Liver (tissue), 9 donors: ENCODE data around the gene TDRD5. TPM values are rescaled to one million over a fixed set of nuclear protein-coding genes. Genes with fewer than 3 reads are reported as not detected.
A peak's percentile ranks its signal among the peaks of the same experiment; 100 is the strongest.

Experiments
- DNase-seq: peaks from one replicate; pipeline ENCODE4 v3.0.0-alpha.2; 2017; ENCODE audit warnings: low spot score
- H3K27ac ChIP-seq, 2 donors: one replicate each; pipeline ENCODE4 v1.7.0; 2013; ENCODE audit warnings: inconsistent platforms in 2 of 2, low read length in 2 of 2, control low read depth in 1 of 2, low read depth in 1 of 2, mild to moderate bottlenecking in 1 of 2
- H3K27me3 ChIP-seq, 4 donors: one replicate each; pipeline versions ENCODE4 v1.6.1 to v1.7.0; 2013; ENCODE audit warnings: low read length in 3 of 4, inconsistent platforms in 1 of 4, mild to moderate bottlenecking in 1 of 4, moderate library complexity in 1 of 4; ENCODE audit not compliant: control insufficient read depth in 4 of 4, insufficient read depth in 4 of 4
- H3K36me3 ChIP-seq, 4 donors: one replicate each; pipeline versions ENCODE4 v1.6.1 to v1.7.0; 2013; ENCODE audit warnings: low read length in 3 of 4, mild to moderate bottlenecking in 3 of 4, low read depth in 1 of 4, moderate library complexity in 1 of 4; ENCODE audit not compliant: control insufficient read depth in 4 of 4, insufficient read depth in 3 of 4
- H3K4me1 ChIP-seq, 4 donors: one replicate each; pipeline versions ENCODE4 v1.6.1 to v1.7.0; 2013; ENCODE audit warnings: low read length in 3 of 4, mild to moderate bottlenecking in 3 of 4, moderate library complexity in 1 of 4; ENCODE audit not compliant: control insufficient read depth in 4 of 4, insufficient read depth in 4 of 4
- H3K4me3 ChIP-seq, 3 donors: one replicate each; pipeline versions ENCODE4 v1.6.1 to v1.7.0; 2013; ENCODE audit warnings: low read length in 3 of 3, control low read depth in 1 of 3, low read depth in 1 of 3, mild to moderate bottlenecking in 1 of 3
- H3K9ac ChIP-seq, 2 donors: one replicate each; pipeline ENCODE4 v1.7.0; 2013; ENCODE audit warnings: low read length in 2 of 2, mild to moderate bottlenecking in 2 of 2, moderate library complexity in 2 of 2, control low read depth in 1 of 2, low read depth in 1 of 2
- H3K9me3 ChIP-seq, 4 donors: one replicate each; pipeline versions ENCODE4 v1.6.1 to v1.7.0; 2013; ENCODE audit warnings: low read length in 3 of 4; ENCODE audit not compliant: control insufficient read depth in 4 of 4
- EGR1 ChIP-seq, 2 donors: IDR thresholded peaks; 2 replicates each; pipeline ENCODE4 v1.6.1; 2016 to 2018; ENCODE audit warnings: antibody characterized with exemption in 2 of 2, low read depth in 2 of 2
- FOXA1 ChIP-seq: IDR thresholded peaks from 2 replicates; pipeline ENCODE4 v1.6.1; 2016; ENCODE audit warnings: antibody characterized with exemption
- FOXA2 ChIP-seq: IDR thresholded peaks from 2 replicates; pipeline ENCODE4 v1.6.1; 2016; ENCODE audit warnings: antibody characterized with exemption
- GABPA ChIP-seq, 2 donors: IDR thresholded peaks in 1 of 2; conservative IDR thresholded peaks in 1 of 2; 2 replicates each; pipeline ENCODE4 v1.6.1; 2016; ENCODE audit warnings: antibody characterized with exemption in 2 of 2, mild to moderate bottlenecking in 1 of 2, moderate library complexity in 1 of 2
- HNF4A ChIP-seq, 2 donors: conservative IDR thresholded peaks; 2 replicates each; pipeline ENCODE4 v1.6.1; 2016; ENCODE audit warnings: antibody characterized with exemption in 2 of 2, mild to moderate bottlenecking in 2 of 2
- HNF4G ChIP-seq: IDR thresholded peaks from 2 replicates; pipeline ENCODE4 v1.6.1; 2016; ENCODE audit warnings: antibody characterized with exemption
- JUND ChIP-seq, 2 donors: IDR thresholded peaks; 2 replicates each; pipeline ENCODE4 v1.6.1; 2016; ENCODE audit warnings: antibody characterized with exemption in 2 of 2
- NR2F2 ChIP-seq: IDR thresholded peaks from 2 replicates; pipeline ENCODE4 v1.6.1; 2016; ENCODE audit warnings: antibody characterized with exemption
- RAD21 ChIP-seq, 2 donors: IDR thresholded peaks; 2 replicates each; pipeline ENCODE4 v1.6.1; 2016; ENCODE audit warnings: antibody characterized with exemption in 2 of 2, mild to moderate bottlenecking in 2 of 2
- RXRA ChIP-seq, 2 donors: IDR thresholded peaks; 2 replicates each; pipeline ENCODE4 v1.6.1; 2017 to 2018; ENCODE audit warnings: antibody characterized with exemption in 2 of 2, mild to moderate bottlenecking in 1 of 2
- SP1 ChIP-seq: IDR thresholded peaks from 2 replicates; pipeline ENCODE4 v1.6.1; 2018; ENCODE audit warnings: antibody characterized with exemption, mild to moderate bottlenecking
- TAF1 ChIP-seq: conservative IDR thresholded peaks from 2 replicates; pipeline ENCODE4 v1.6.1; 2016; ENCODE audit warnings: antibody characterized with exemption, mild to moderate bottlenecking
- YY1 ChIP-seq: IDR thresholded peaks from 2 replicates; pipeline ENCODE4 v1.6.1; 2016; ENCODE audit warnings: antibody characterized with exemption, mild to moderate bottlenecking
- WGBS: extraction: QIAGEN DNeasy Blood & Tissue Kit; methylation state at CpG from one replicate; pipeline ENCODE4 v1.1.7; 2013; 5-methylcytosine and 5-hydroxymethylcytosine counted together
- polyA plus RNA-seq, 2 donors: library from polyadenylated mRNA; stranded (reverse) in 1 of 2; unstranded in 1 of 2; fragments of 200-250 nt in 1 of 2; fragments of >200 nt in 1 of 2; fragmentation: Nextera tagmentation in 1 of 2; extraction: Ambion mirVana in 1 of 2; gene quantifications; one replicate each; pipeline versions ENCODE4 v1.2.1 to v1.2.3, GENCODE V29; 2013 to 2015
- total RNA-seq, 2 donors: library from RNA; depleted of rRNA; stranded (reverse); fragments of >200 nt; gene quantifications; one replicate each; pipeline ENCODE4 v1.2.3, GENCODE V29; 2014
- TF ChIP-seq, protein P1 (sequence below): IDR thresholded peaks from 2 replicates; pipeline ENCODE4 v1.6.1; 2016; ENCODE audit warnings: antibody characterized with exemption
- TF ChIP-seq, protein P2 (sequence below): IDR thresholded peaks from 2 replicates; pipeline ENCODE4 v1.6.1; 2016; ENCODE audit warnings: antibody characterized with exemption
- TF ChIP-seq, protein P3 (sequence below): IDR thresholded peaks from 2 replicates; pipeline ENCODE4 v1.6.1; 2016; ENCODE audit warnings: antibody characterized with exemption, mild to moderate bottlenecking
- TF ChIP-seq, protein P4 (sequence below): fragments of 150-350 bp; IDR thresholded peaks from 2 replicates; pipeline ENCODE4 v1.5.1; 2017; ENCODE audit warnings: improper control_type of control experiment, low read depth, low read length; ENCODE audit not compliant: missing input control
- TF ChIP-seq, protein P5 (sequence below): IDR thresholded peaks from 2 replicates; pipeline ENCODE4 v1.6.1; 2016; ENCODE audit warnings: antibody characterized with exemption
- donor health status: healthy.
- donor health status: healthy.
- donor health status: healthy.
- donor health status: healthy.
- donor health status: healthy.

The TDRD5 gene
- total and polyA plus RNA-seq, 4 donors, result not detected

DNA sequence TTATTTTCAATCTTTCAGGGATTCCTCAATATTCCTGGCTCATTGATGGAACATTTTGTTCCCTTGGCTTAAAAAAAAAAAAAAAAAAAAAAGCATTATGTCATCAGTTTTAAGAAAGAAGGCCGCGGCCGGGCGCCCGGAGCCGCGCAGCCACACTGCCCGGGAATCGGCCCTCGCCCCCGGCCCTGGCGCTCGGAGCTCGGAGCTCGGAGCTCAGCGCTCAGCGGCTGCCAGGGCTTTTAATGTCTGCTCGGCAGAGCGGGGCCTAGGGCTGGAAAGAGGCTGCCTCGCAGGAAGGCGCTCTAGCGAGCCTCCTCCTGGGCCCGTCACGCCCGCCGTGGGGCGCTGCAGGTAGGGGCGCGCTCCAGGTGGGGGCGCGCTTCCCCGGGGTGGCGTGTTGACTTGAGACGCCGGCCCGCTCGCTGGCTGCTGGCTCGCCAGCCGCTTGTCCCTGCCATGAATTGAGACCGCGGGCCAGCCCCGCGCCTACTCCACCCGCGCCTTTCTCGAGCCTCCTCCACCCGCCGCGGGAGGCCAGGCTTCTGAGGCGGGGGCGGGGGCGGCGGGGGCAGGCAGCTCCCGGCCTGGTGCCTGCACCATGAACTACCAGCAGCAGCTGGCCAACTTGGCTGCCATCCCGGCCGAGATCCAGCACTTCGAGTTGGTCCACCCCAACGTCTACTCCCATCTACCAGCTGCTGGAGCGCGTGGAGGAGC, 5.4 kb upstream of the TDRD5 start:
- Histone ChIP-seq H3K27ac (no peak overlapping the region), H3K4me1 (no peaks in the 10 kb centered on the region), H3K36me3 (no peaks in the 10 kb centered on the region), H3K4me3 (peak overlapping the region in 1 of 3 donors; percentile 32), H3K9ac (no peak overlapping the region), H3K9me3 (no peaks in the 10 kb centered on the region), H3K27me3 (peaks cover 0 to 12% (median 5%) of the 10 kb centered on the region in 4 donors)
- TF ChIP-seq, protein P1, sequence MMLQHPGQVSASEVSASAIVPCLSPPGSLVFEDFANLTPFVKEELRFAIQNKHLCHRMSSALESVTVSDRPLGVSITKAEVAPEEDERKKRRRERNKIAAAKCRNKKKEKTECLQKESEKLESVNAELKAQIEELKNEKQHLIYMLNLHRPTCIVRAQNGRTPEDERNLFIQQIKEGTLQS, result no peak
- TF ChIP-seq FOXA2 (no peak), FOXA1 (no peak), EGR1 (IDR thresholded peaks at IDR 0.05; ENCODE audit: low read depth in 2 of 2) (no peak), RAD21 (IDR thresholded peaks at IDR 0.05) (no peak), RXRA (IDR thresholded peaks at IDR 0.05) (no peak), NR2F2 (no peak), TAF1 (no peak), YY1 (no peak), JUND (IDR thresholded peaks at IDR 0.05) (no peak), HNF4G (no peak), SP1 (no peak), HNF4A (conservative IDR thresholded peaks at IDR 0.05) (no peak)
- TF ChIP-seq, protein P2, sequence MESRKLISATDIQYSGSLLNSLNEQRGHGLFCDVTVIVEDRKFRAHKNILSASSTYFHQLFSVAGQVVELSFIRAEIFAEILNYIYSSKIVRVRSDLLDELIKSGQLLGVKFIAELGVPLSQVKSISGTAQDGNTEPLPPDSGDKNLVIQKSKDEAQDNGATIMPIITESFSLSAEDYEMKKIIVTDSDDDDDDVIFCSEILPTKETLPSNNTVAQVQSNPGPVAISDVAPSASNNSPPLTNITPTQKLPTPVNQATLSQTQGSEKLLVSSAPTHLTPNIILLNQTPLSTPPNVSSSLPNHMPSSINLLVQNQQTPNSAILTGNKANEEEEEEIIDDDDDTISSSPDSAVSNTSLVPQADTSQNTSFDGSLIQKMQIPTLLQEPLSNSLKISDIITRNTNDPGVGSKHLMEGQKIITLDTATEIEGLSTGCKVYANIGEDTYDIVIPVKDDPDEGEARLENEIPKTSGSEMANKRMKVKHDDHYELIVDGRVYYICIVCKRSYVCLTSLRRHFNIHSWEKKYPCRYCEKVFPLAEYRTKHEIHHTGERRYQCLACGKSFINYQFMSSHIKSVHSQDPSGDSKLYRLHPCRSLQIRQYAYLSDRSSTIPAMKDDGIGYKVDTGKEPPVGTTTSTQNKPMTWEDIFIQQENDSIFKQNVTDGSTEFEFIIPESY, result no peak
- TF ChIP-seq, protein P3, sequence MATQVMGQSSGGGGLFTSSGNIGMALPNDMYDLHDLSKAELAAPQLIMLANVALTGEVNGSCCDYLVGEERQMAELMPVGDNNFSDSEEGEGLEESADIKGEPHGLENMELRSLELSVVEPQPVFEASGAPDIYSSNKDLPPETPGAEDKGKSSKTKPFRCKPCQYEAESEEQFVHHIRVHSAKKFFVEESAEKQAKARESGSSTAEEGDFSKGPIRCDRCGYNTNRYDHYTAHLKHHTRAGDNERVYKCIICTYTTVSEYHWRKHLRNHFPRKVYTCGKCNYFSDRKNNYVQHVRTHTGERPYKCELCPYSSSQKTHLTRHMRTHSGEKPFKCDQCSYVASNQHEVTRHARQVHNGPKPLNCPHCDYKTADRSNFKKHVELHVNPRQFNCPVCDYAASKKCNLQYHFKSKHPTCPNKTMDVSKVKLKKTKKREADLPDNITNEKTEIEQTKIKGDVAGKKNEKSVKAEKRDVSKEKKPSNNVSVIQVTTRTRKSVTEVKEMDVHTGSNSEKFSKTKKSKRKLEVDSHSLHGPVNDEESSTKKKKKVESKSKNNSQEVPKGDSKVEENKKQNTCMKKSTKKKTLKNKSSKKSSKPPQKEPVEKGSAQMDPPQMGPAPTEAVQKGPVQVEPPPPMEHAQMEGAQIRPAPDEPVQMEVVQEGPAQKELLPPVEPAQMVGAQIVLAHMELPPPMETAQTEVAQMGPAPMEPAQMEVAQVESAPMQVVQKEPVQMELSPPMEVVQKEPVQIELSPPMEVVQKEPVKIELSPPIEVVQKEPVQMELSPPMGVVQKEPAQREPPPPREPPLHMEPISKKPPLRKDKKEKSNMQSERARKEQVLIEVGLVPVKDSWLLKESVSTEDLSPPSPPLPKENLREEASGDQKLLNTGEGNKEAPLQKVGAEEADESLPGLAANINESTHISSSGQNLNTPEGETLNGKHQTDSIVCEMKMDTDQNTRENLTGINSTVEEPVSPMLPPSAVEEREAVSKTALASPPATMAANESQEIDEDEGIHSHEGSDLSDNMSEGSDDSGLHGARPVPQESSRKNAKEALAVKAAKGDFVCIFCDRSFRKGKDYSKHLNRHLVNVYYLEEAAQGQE, result no peak
- TF ChIP-seq, protein P4, sequence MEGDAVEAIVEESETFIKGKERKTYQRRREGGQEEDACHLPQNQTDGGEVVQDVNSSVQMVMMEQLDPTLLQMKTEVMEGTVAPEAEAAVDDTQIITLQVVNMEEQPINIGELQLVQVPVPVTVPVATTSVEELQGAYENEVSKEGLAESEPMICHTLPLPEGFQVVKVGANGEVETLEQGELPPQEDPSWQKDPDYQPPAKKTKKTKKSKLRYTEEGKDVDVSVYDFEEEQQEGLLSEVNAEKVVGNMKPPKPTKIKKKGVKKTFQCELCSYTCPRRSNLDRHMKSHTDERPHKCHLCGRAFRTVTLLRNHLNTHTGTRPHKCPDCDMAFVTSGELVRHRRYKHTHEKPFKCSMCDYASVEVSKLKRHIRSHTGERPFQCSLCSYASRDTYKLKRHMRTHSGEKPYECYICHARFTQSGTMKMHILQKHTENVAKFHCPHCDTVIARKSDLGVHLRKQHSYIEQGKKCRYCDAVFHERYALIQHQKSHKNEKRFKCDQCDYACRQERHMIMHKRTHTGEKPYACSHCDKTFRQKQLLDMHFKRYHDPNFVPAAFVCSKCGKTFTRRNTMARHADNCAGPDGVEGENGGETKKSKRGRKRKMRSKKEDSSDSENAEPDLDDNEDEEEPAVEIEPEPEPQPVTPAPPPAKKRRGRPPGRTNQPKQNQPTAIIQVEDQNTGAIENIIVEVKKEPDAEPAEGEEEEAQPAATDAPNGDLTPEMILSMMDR, result no peak
- DNase-seq, result no peak
- WGBS, result 11% methylated on average over 60 of the region's 60 CpGs

DNA sequence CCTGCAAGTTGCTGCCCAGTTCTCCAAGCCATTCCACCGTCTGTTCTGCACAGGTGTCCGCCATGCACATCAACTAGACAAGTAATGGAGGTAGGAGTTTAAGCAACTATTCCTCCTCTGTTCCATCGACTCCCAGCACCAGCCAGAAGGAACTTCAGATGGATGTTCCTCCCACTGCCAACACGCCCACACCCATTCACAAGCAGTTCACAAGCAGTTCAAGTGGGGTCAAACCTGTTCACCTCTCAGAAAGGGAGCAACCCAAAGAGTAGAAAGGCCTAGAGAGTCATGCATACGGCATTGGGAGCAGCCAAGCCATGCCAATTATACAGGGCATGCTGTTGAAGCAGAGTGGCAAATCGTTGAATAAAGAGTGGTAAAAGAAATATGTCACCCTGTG, 4.3 kb upstream of the TDRD5 start:
- H3K4me3 ChIP-seq, result no peak overlapping the region
- H3K27me3 ChIP-seq, result peaks cover 0 to 22% (median 7%) of the 10 kb centered on the region in 4 donors
- H3K36me3 ChIP-seq, result no peaks in the 10 kb centered on the region
- H3K27ac ChIP-seq, result no peak overlapping the region
- WGBS, result 93% methylated on average over 6 of the region's 6 CpGs
- H3K9ac ChIP-seq, result no peak overlapping the region
- no peak for DNase-seq
- H3K4me1 ChIP-seq, result peaks cover 0 to 6% (median 0%) of the 10 kb centered on the region in 4 donors
- no peaks in the 10 kb centered on the region for H3K9me3 ChIP-seq
- no peak for TF ChIP-seq RAD21 (IDR thresholded peaks at IDR 0.05)
- no peak for TF ChIP-seq EGR1 (IDR thresholded peaks at IDR 0.05; ENCODE audit: low read depth in 2 of 2)
- TF ChIP-seq, protein P4, result no peak
- TF ChIP-seq HNF4A (conservative IDR thresholded peaks at IDR 0.05), result no peak
- TF ChIP-seq FOXA1, result no peak
- TF ChIP-seq FOXA2, result no peak
- TF ChIP-seq, protein P2, result no peak
- TF ChIP-seq RXRA (IDR thresholded peaks at IDR 0.05), result no peak
- TF ChIP-seq, protein P5, sequence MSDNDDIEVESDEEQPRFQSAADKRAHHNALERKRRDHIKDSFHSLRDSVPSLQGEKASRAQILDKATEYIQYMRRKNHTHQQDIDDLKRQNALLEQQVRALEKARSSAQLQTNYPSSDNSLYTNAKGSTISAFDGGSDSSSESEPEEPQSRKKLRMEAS, result no peak
- TF ChIP-seq JUND (IDR thresholded peaks at IDR 0.05), result no peak
- TF ChIP-seq SP1, result no peak
- TF ChIP-seq, protein P1, result no peak
- no peak for TF ChIP-seq YY1
- no peak for TF ChIP-seq HNF4G
- TF ChIP-seq GABPA (IDR thresholded peaks at IDR 0.05 in 1 of 2, conservative IDR thresholded peaks at IDR 0.05 in 1 of 2), result no peak
